ENCODE results near the gene SERPINA10. TPM values are rescaled to one million over a fixed set of nuclear protein-coding genes. Genes with fewer than 3 reads are reported as not detected.

Gene SERPINA10
- total RNA-seq, 4 donors from 2014 or later, result not detected

GRCh38 chr14:94322648-94323570 lies 29.8 kb upstream of the SERPINA10 start, which contains the start of gene SERPINA6:
Gene SERPINA6 (minus strand): TSS chr14:94323336. CDS start chr14:94314648, 8,688 bp downstream.
- peaks cover 0 to 14% (median 0%) of the 10 kb centered on the region in 3 donors for H3K9me3 ChIP-seq
- 50 to 56% methylated on average over 2 to 9 of the region's 15 CpGs for WGBS, 2 donors (ENCODE audit: low coverage in 1 of 2)
- H3K4me3 ChIP-seq, result no peak within 1 kb of the TSS
- H3K27me3 ChIP-seq, result peaks cover 6% of the 10 kb centered on the region
- H3K36me3 ChIP-seq, result no peaks in the 10 kb centered on the region
- TF ChIP-seq POLR2AphosphoS5 (IDR thresholded peaks at IDR 0.05) (no peak), EP300 (IDR thresholded peaks at IDR 0.05) (no peak), CTCF (IDR thresholded peaks at IDR 0.05) (no peak), POLR2A (IDR thresholded peaks at IDR 0.05) (no peak)
- no peak within 1 kb of the TSS for H3K27ac ChIP-seq
- H3K4me1 ChIP-seq, result no peaks in the 10 kb centered on the region
- ATAC-seq, result peak; percentile 41

- 100% methylated on average over 1 of the region's 5 CpGs; no CpG with 5 or more reads in 1 of the 2 donors for WGBS, 2 donors (ENCODE audit: low coverage in 1 of 2)
- Histone ChIP-seq H3K27me3 (peaks cover 6% of the 10 kb centered on the region), H3K36me3 (no peaks in the 10 kb centered on the region), H3K4me3 (no peak overlapping the region), H3K4me1 (no peaks in the 10 kb centered on the region), H3K9me3 (peaks cover 0 to 16% (median 0%) of the 10 kb centered on the region in 3 donors), H3K27ac (no peak overlapping the region)
- no peak for ATAC-seq
- TF ChIP-seq POLR2A (IDR thresholded peaks at IDR 0.05), result no peak
- no peak for TF ChIP-seq EP300 (IDR thresholded peaks at IDR 0.05)
- TF ChIP-seq CTCF (IDR thresholded peaks at IDR 0.05), result no peak
- TF ChIP-seq POLR2AphosphoS5 (IDR thresholded peaks at IDR 0.05), result no peak
Measured at GRCh38 chr14:94321421-94322271, 28.6 kb upstream of the SERPINA10 start.

- TF ChIP-seq POLR2A (IDR thresholded peaks at IDR 0.05), result no peak
- no peak for TF ChIP-seq EP300 (IDR thresholded peaks at IDR 0.05)
- no peak for TF ChIP-seq POLR2AphosphoS5 (IDR thresholded peaks at IDR 0.05)
- no peak for TF ChIP-seq CTCF (IDR thresholded peaks at IDR 0.05)
- no peaks in the 10 kb centered on the region for H3K4me1 ChIP-seq
- no peak overlapping the region for H3K4me3 ChIP-seq
- no peaks in the 10 kb centered on the region for H3K36me3 ChIP-seq
- ATAC-seq, result no peak
- H3K9me3 ChIP-seq, result peaks cover 0 to 17% (median 0%) of the 10 kb centered on the region in 3 donors
- 43 to 59% methylated on average over 5 of the region's 5 CpGs for WGBS, 2 donors (ENCODE audit: low coverage in 1 of 2)
- H3K27me3 ChIP-seq, result peaks cover 6% of the 10 kb centered on the region
- no peak overlapping the region for H3K27ac ChIP-seq
Measured at GRCh38 chr14:94320243-94320642, 27.2 kb upstream of the SERPINA10 start.

GRCh38 chr14:94317259-94317658 lies 24.2 kb upstream of the SERPINA10 start:
- Histone ChIP-seq H3K27me3 (no peaks in the 10 kb centered on the region), H3K4me3 (no peak overlapping the region), H3K27ac (no peak overlapping the region), H3K4me1 (no peaks in the 10 kb centered on the region), H3K36me3 (no peaks in the 10 kb centered on the region), H3K9me3 (peaks cover 0 to 17% (median 0%) of the 10 kb centered on the region in 3 donors)
- TF ChIP-seq POLR2A (IDR thresholded peaks at IDR 0.05) (no peak), CTCF (IDR thresholded peaks at IDR 0.05) (no peak), POLR2AphosphoS5 (IDR thresholded peaks at IDR 0.05) (no peak), EP300 (IDR thresholded peaks at IDR 0.05) (no peak)
- peak; percentile 88 for ATAC-seq
- WGBS, 2 donors (ENCODE audit: low coverage in 1 of 2), result 24 to 74% methylated on average over 2 to 4 of the region's 4 CpGs

Measured in gastroesophageal sphincter (tissue), 4 donors.